GM23338 (cell line): Measurements from ENCODE around the gene PTGR2.

ENCODE experiments used
- CTCF ChIP-seq, 2 experiments: fragments of 200-600 bp in 1 of 2; sonication (generic) in 1 of 2; conservative IDR thresholded peaks; 2 replicates each; pipeline versions ENCODE4 v1.5.1 to v1.6.1; 2016 to 2017; ENCODE audit warnings: antibody characterized with exemption in 2 of 2, low read depth in 2 of 2, mild to moderate bottlenecking in 2 of 2, moderate library complexity in 1 of 2
- JUNB ChIP-seq: IDR thresholded peaks from one replicate; pipeline ENCODE4 v1.6.1; 2016; ENCODE audit warnings: antibody characterized with exemption; ENCODE audit not compliant: unreplicated experiment

GRCh38 chr14:73810478-73811163 is 41.0 kb upstream of the PTGR2 start:
- TF ChIP-seq CTCF (conservative IDR thresholded peaks at IDR 0.05; ENCODE audit: low read depth in 2 of 2) (no peak), JUNB (no peak)
